Left lung (tissue), 10 donors: ENCODE data around the gene FCER1G. TPM values are rescaled to one million over a fixed set of nuclear protein-coding genes. Genes with fewer than 3 reads are reported as not detected.

Experiments used
- ATAC-seq: fragments of 200-7000 bp; cut with Tn5 transposase; one replicate; pipeline ENCODE4 v1.9.1; 2020; ENCODE audit warnings: moderate library complexity
- DNase-seq, 4 donors: peaks; one replicate each; pipeline ENCODE4 v3.0.0-alpha.2; 2013 to 2020
- H3K27ac ChIP-seq, 2 donors: fragments of 200-600 bp; sonication (generic) in 1 of 2; one replicate each; pipeline versions ENCODE4 v1.5.0 to v1.8.0; 2020 to 2021
- H3K27me3 ChIP-seq, 2 donors: fragments of 200-600 bp; sonication (generic) in 1 of 2; one replicate each; pipeline versions ENCODE4 v1.5.0 to v1.8.0; 2020 to 2021
- H3K36me3 ChIP-seq, 2 donors: fragments of 200-600 bp; sonication (generic) in 1 of 2; one replicate each; pipeline versions ENCODE4 v1.5.0 to v1.8.0; 2020 to 2021
- H3K4me1 ChIP-seq, 2 donors: fragments of 200-600 bp; one replicate each; pipeline ENCODE4 v1.8.0; 2021
- H3K4me3 ChIP-seq, 2 donors: fragments of 200-600 bp; sonication (generic) in 1 of 2; one replicate each; pipeline versions ENCODE4 v1.5.0 to v1.8.0; 2020 to 2021; ENCODE audit warnings: mild to moderate bottlenecking in 1 of 2
- H3K9me3 ChIP-seq, 2 donors: fragments of 200-600 bp; sonication (generic) in 1 of 2; one replicate each; pipeline versions ENCODE4 v1.5.0 to v1.8.0; 2020 to 2021
- CTCF ChIP-seq, 2 donors: fragments of 200-600 bp; sonication (generic) in 1 of 2; IDR thresholded peaks; one replicate each; pipeline versions ENCODE4 v1.5.0 to v1.8.0; 2021; ENCODE audit warnings: antibody characterized with exemption in 2 of 2
- intact Hi-C, 2 donors: fragments of 100-400 bp; cut with DNase I; formaldehyde crosslinking; loops; one replicate each; pipeline versions ENCODE4 v1.11.2 to v1.14.2; 2022
- polyA plus RNA-seq, 6 donors: library from polyadenylated mRNA; unstranded; fragments of 120-200 nt; gene quantifications; one replicate each; pipeline ENCODE4 v1.2.1, GENCODE V29; 2013; ENCODE audit not compliant: insufficient read length in 6 of 6
- total RNA-seq, 2 donors: library from RNA; stranded (reverse); fragmentation: NEBNext Ultra II Directional; extraction: Animal tissue kit (Norgen Biotek cat#: 25700); gene quantifications; one replicate each; pipeline ENCODE4 v1.2.1, GENCODE V29; 2021
- donor health status: DM: no; HTN: yes; CAD: no.
- donor health status: DM: no; HTN: no; CAD: no.

Gene FCER1G
- total and polyA plus RNA-seq, 8 donors, result 14.6 to 329 (median 16.5) TPM

- Histone ChIP-seq H3K4me1 (peaks cover 4 to 9% of the 10 kb centered on the region in 2 donors), H3K36me3 (no peaks in the 10 kb centered on the region), H3K9me3 (peaks cover 0 to 12% of the 10 kb centered on the region in 2 donors), H3K4me3 (no peak overlapping the region), H3K27me3 (peaks cover 18 to 61% of the 10 kb centered on the region in 2 donors), H3K27ac (no peak overlapping the region)
- no peak for TF ChIP-seq CTCF (IDR thresholded peaks at IDR 0.05)
- no peak for ATAC-seq
- DNase-seq, result peak in 1 of 4 donors; percentile 4
- intact Hi-C loops, result no loop called here
Measured at GRCh38 chr1:161261261-161262235, 46.5 kb downstream of the FCER1G start.

GRCh38 chr1:161265305-161265704, 50.2 kb downstream of the FCER1G start:
- H3K27me3 ChIP-seq, result peaks cover 0 to 27% of the 10 kb centered on the region in 2 donors
- no peak for TF ChIP-seq CTCF (IDR thresholded peaks at IDR 0.05)

GRCh38 chr1:161266202-161266601, 51.1 kb downstream of the FCER1G start:
- no peak overlapping the region for H3K27ac ChIP-seq
- intact Hi-C loops, result no loop called here
- no peak for TF ChIP-seq CTCF (IDR thresholded peaks at IDR 0.05)
- ATAC-seq (no peak), DNase-seq (no peak)
- no peaks in the 10 kb centered on the region for H3K36me3 ChIP-seq
- no peak overlapping the region for H3K4me3 ChIP-seq
- peaks cover 0 to 18% of the 10 kb centered on the region in 2 donors for H3K27me3 ChIP-seq
- H3K4me1 ChIP-seq, result no peaks in the 10 kb centered on the region
- no peaks in the 10 kb centered on the region for H3K9me3 ChIP-seq

More at GRCh38 chr1:161265305-161265704, 50.2 kb downstream of the FCER1G start:
- intact Hi-C loops, result no loop called here
- Histone ChIP-seq H3K9me3 (no peaks in the 10 kb centered on the region), H3K27ac (no peak overlapping the region), H3K4me3 (no peak overlapping the region), H3K4me1 (no peaks in the 10 kb centered on the region), H3K36me3 (no peaks in the 10 kb centered on the region)
- no peak for ATAC-seq
- no peak for DNase-seq

GRCh38 chr1:161266836-161267235, 51.7 kb downstream of the FCER1G start:
- no peak overlapping the region for H3K4me3 ChIP-seq
- no peak for TF ChIP-seq CTCF (IDR thresholded peaks at IDR 0.05)
- H3K36me3 ChIP-seq, result no peaks in the 10 kb centered on the region
- no peak overlapping the region for H3K27ac ChIP-seq
- peak in 1 of 4 donors; percentile 7 for DNase-seq
- ATAC-seq, result no peak
- peaks cover 0 to 12% of the 10 kb centered on the region in 2 donors for H3K27me3 ChIP-seq
- no peaks in the 10 kb centered on the region for H3K9me3 ChIP-seq
- H3K4me1 ChIP-seq, result no peaks in the 10 kb centered on the region
- intact Hi-C loops, result no loop called here

- intact Hi-C loops, result no loop called here
- Histone ChIP-seq H3K36me3 (no peaks in the 10 kb centered on the region), H3K4me3 (no peak overlapping the region), H3K9me3 (no peaks in the 10 kb centered on the region), H3K4me1 (no peaks in the 10 kb centered on the region), H3K27me3 (peaks cover 0 to 8% of the 10 kb centered on the region in 2 donors), H3K27ac (no peak overlapping the region)
- DNase-seq (no peak), ATAC-seq (peak; percentile 30)
- no peak for TF ChIP-seq CTCF (IDR thresholded peaks at IDR 0.05)
Measured at GRCh38 chr1:161267321-161267720, 52.2 kb downstream of the FCER1G start.
